ENCODE measurements around the gene SLC9C1. TPM values are rescaled to one million over a fixed set of nuclear protein-coding genes. Genes with fewer than 3 reads are reported as not detected.

Gene SLC9C1
- total RNA-seq, 1 donor from 2014 or later = 0.99 TPM

DNA sequence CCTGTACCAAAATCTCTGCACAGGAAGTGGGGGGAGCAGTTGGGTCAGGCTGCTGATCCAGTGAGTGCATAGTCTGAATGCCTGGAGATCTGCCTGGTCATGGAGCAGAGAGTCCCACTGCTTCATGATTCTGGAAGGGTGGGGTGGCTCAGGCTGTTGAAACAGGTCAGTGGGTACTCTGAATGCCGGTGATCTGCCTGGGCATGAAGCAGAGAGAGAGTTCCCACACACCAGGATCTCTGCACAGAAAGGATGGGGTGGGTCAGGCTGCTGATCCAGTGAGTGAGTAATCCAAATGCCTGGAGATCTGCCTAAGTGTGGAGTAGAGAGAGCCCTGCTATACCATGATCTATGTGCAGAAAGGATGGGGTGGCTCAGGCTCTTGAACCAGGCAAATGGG is 144.9 kb downstream of the SLC9C1 start:
- no peak overlapping the region for H3K27ac Mint-ChIP-seq
- no peaks in the 10 kb centered on the region for H3K36me3 Mint-ChIP-seq
- no peak for DNase-seq (ENCODE audit: extremely low spot score, unreplicated experiment)
- H3K4me3 Mint-ChIP-seq = no peak overlapping the region
- no peaks in the 10 kb centered on the region for H3K27me3 Mint-ChIP-seq
- no peak for TF ChIP-seq CTCF (conservative IDR thresholded peaks at IDR 0.05)
- H3K9me3 Mint-ChIP-seq = peaks cover 8% of the 10 kb centered on the region
- no peaks in the 10 kb centered on the region for H3K4me1 Mint-ChIP-seq (ENCODE audit: unreplicated experiment)

GRCh38 chr3:112143689-112144088 is 150.3 kb downstream of the SLC9C1 start:
- TF ChIP-seq CTCF (conservative IDR thresholded peaks at IDR 0.05) = no peak
- Mint-ChIP-seq H3K36me3 (no peaks in the 10 kb centered on the region), H3K27me3 (no peaks in the 10 kb centered on the region), H3K27ac (no peak overlapping the region), H3K4me1 (ENCODE audit: unreplicated experiment) (no peaks in the 10 kb centered on the region), H3K4me3 (no peak overlapping the region), H3K9me3 (peaks cover 10% of the 10 kb centered on the region)
- DNase-seq (ENCODE audit: extremely low spot score, unreplicated experiment) = no peak

DNA sequence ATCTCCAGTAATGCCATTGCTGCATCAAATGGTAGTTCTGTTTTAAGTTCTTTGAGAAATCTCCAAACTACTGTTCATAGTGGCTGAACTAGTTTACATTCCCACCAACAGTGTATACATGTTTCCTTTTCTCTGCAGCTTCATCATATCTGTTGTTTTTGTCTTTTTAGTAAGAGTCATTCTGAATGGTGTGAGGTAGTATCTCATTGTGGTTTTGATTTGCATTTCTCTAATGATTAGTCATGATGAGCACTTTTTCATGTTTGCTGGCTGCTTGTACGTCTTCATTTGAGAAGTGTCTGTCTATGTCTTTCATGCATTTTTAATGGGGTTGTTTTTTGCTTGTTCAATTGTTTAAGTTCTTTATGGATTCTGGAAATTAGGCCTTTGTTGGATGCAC is 150.8 kb downstream of the SLC9C1 start:
- no peak for TF ChIP-seq CTCF (conservative IDR thresholded peaks at IDR 0.05)
- no peaks in the 10 kb centered on the region for H3K36me3 Mint-ChIP-seq
- peaks cover 10% of the 10 kb centered on the region for H3K9me3 Mint-ChIP-seq
- H3K27ac Mint-ChIP-seq = no peak overlapping the region
- no peak for DNase-seq (ENCODE audit: extremely low spot score, unreplicated experiment)
- no peak overlapping the region for H3K4me3 Mint-ChIP-seq
- no peaks in the 10 kb centered on the region for H3K4me1 Mint-ChIP-seq (ENCODE audit: unreplicated experiment)
- H3K27me3 Mint-ChIP-seq = no peaks in the 10 kb centered on the region

DNA sequence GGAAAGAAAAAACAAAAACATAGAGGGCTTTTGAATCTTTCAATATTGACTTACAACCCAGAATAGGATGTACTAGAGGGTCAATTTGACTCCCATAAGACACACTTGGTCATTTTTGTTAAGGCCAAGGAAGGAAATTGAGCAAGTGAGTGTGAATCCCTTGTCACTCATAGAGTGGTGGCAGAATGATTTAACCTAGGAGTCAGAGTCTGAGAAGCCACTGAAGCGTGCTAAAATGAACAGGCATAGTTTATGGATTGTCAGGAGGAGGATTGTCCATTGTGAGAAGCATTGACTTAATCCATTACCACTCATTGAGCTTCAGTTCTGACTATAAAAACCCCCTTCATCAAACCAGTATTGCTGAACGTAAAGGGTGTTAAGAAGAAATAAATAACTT is 152.7 kb downstream of the SLC9C1 start:
- H3K36me3 Mint-ChIP-seq = no peaks in the 10 kb centered on the region
- no peak for TF ChIP-seq CTCF (conservative IDR thresholded peaks at IDR 0.05)
- H3K27me3 Mint-ChIP-seq = no peaks in the 10 kb centered on the region
- H3K9me3 Mint-ChIP-seq = peaks cover 10% of the 10 kb centered on the region
- H3K4me1 Mint-ChIP-seq (ENCODE audit: unreplicated experiment) = peaks cover 16% of the 10 kb centered on the region
- no peak overlapping the region for H3K4me3 Mint-ChIP-seq
- DNase-seq (ENCODE audit: extremely low spot score, unreplicated experiment) = no peak
- H3K27ac Mint-ChIP-seq = no peak overlapping the region

- Mint-ChIP-seq H3K4me1 (ENCODE audit: unreplicated experiment) (peaks cover 22% of the 10 kb centered on the region), H3K4me3 (no peak overlapping the region), H3K9me3 (peaks cover 10% of the 10 kb centered on the region), H3K27me3 (no peaks in the 10 kb centered on the region), H3K36me3 (no peaks in the 10 kb centered on the region), H3K27ac (no peak overlapping the region)
- TF ChIP-seq CTCF (conservative IDR thresholded peaks at IDR 0.05) = no peak
- DNase-seq (ENCODE audit: extremely low spot score, unreplicated experiment) = no peak
Measured at GRCh38 chr3:112140584-112140983, 153.4 kb downstream of the SLC9C1 start.
